T1000 (cell line): ENCODE data around the gene DNMT3L.

Experiments
- DNase-seq: peaks from one replicate; lab custom pipeline; 2025; ENCODE audit warnings: mixed read lengths; lab: John Stamatoyannopoulos, UW

Gene DNMT3L

DNA sequence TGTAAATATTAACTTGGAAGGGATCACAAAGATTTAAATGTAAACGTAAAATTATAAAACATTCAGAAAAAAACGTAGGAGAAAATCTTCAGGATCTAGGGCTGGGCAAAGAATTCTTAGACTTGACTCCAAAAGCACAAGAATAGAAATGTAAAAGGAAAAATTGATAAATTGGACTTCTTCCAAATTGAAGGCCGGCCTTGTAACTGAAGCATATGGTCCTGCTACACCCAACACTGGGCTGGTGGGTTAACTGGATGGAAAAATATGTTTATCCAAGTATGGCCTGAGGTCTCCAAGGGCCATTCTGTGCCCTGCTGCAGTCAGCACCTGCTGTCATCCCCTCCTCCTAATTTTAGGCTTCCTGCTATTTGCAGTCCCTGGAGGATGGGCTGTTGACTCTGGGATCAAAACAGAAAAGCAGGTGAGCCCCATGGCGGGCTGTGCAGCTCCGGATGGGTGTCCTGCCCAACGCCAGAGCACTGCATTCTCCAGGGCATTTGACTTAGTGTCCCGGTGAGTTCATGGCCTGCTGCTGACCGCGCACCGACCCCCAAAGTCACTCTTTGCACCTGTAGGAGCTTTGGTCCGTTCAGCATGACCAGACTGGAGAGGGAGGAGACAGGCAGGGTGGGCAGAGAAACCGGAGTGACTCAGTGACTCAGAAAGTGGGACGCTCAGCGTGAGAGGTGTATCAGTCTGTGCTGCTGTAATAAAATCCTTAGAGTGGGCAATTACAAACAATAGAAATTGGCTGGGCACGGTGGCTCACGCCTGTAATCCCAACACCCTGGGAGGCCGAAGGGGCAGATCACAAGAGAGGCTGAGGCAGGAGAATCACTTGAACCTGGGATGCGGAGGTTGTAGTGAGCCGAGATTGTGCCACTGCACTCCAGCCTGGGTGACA lies 17.9 kb upstream of the DNMT3L start:
- DNase-seq: no peak

- DNase-seq: no peak
Observed at GRCh38 chr21:44275041-44275440, 13.3 kb upstream of the DNMT3L start.

DNA sequence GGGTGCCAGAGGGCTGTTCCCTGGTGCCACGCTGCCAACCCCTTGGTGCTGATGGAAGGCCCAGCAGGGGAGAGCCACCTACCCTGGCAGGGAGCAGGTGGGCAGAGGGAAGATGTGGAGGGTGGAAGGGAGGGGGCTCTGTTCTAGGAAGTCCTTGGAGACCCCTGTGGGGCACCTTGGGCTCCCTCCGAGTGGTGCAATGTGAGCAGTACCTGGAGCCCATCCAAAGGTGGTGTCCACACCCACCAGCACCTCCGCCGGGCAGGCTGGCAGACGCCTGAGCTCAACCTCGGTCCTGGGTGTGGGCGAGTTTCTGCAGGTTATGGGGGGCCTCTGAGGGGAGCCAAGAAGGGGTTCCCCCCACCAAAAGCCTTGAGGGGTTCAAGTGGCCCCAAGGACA lies 11.3 kb upstream of the DNMT3L start:
- no peak for DNase-seq

GRCh38 chr21:44272284-44272858 lies 10.7 kb upstream of the DNMT3L start:
- DNase-seq: no peak

DNA sequence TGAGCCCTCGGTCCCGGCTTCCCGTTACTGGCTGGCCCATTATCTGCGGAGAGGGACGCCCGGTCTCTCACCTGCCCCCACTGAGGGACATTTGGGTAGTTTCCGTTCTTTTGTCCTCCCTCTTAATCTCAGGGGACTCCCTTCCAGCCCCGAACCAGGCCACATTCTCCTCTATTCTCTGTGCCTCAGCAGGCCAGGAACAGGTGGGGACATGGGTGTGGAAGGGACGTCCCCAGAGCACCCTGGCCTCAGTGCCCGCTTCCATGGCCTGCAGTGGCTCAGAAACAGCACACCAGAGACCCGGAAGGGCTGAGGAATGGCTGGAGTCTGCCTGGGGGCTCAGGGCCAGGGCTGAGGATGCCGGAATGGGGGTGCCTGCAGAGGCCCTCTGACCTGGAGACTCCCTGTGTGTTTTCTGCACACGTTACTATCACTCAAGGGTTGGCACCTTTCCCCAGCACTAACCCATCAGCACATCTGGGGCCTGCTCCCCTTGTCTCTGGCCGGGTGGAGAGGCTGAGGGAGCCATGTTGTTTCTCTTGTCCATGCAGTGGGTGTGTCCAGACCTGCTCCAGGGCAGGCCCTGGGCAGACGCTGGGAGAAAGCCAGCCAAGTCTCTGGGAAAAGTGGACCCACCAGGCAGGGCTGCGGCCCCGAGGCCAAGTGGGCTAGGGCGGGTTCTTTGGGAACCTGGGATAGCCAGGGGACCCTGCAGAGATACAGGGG lies 10.0 kb upstream of the DNMT3L start:
- no peak for DNase-seq

DNA sequence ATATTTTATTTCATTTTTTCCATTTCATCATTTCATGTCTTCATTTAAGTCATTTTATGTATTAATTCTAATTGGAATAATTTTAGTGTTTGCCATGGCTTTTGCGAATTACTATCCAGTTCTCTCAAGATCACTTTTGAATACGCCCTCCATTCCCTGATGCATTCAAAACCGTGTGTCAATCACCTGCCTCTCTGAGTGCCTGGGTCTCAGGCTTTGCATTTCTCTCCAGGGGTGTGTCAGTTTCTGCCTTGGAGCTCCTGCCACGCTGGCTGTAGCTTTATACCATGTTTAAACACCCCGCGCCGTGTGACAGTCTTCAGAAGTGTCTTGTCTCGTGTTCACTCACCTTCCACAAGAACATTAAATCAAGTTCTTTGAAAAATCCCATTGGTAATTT lies 7.4 kb upstream of the DNMT3L start:
- DNase-seq: no peak

DNA sequence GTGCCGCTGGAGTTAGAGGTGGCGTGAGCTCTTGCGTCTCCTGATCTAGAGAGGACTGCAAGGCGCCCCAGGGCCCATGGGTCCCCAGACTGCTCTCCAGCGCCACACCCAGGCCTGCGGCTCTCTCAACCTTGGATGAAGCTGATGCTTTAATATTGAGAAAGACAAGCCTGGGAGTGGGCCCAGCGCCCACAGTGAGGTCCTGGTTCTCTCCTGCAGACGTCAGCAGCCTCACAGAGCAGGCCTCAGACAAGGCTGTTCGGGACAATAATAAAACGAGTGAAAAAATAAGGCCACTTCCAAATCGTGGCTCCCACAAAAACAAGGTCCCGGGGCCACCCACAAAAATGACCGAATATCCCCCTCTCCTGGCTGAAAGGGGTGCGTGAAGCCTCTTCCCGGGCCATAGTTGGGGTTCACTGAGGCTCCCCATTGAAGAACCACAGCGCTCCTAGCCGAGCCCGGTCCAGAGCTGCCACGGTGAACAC lies 6.0 kb upstream of the DNMT3L start:
- DNase-seq: no peak

DNA sequence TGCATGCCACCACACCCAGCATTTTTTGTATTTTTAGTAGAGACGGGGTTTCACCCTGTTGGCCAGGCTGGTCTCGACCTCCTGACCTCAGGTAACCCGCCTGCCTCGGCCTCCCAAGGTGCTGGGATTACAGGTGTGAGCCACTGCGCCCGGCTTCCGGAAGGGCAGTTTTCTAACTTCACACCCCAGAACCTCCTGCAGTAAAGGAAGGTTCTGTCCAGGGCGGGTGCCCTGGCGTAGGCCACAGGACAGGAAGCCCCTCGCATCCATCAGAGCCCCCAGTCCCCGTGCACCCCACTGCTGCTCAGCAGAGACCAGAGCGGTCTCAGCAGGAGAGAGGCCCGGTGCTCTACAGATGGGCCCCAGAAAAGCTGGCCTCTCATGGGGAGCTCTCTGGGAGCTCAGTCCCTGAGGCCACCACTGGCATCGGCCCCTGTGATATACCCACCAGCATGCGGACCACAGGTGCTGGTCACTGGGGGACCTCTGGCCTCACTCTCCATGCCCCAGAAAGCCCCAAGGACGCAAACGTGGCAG lies 4.1 kb upstream of the DNMT3L start:
- no peak for DNase-seq

- DNase-seq: no peak
Observed at GRCh38 chr21:44263768-44264167, 2.1 kb upstream of the DNMT3L start.

DNA sequence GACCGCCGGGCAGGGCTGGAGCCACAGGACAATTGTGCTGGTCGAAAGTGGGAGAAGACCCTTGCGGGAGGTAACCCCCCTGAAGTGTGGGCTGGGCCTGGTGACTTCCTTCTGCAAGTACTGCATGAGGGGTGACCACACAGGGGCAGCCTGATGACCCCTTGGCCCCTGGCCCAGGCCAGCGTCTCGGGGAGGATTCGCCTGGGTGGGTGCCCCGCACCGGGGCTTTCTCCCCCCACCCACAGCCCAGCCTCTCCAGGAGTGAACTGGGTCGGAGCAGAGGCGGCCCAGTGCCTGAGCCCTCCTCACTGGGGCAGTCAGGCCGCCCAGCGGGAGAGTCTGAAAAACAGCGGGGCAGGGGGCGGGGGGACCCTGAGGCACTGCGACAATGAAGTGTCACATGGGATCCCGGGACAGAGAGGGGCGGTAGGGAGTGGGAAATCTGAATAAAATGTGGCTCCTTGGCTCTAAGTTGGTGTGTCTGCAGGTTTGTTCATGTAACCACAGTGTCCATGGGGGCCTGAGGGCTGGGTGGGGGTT lies 1.6 kb upstream of the DNMT3L start:
- DNase-seq: no peak

- no peak for DNase-seq
Observed at GRCh38 chr21:44262338-44263056, 800 bp upstream of the DNMT3L start.

- no peak for DNase-seq
Observed at GRCh38 chr21:44260791-44261631, 686 bp downstream of the DNMT3L start.

GRCh38 chr21:44260066-44260465 lies 1.6 kb downstream of the DNMT3L start:
- no peak for DNase-seq

- DNase-seq: no peak
Observed at GRCh38 chr21:44259082-44259705, 2.5 kb downstream of the DNMT3L start.

DNA sequence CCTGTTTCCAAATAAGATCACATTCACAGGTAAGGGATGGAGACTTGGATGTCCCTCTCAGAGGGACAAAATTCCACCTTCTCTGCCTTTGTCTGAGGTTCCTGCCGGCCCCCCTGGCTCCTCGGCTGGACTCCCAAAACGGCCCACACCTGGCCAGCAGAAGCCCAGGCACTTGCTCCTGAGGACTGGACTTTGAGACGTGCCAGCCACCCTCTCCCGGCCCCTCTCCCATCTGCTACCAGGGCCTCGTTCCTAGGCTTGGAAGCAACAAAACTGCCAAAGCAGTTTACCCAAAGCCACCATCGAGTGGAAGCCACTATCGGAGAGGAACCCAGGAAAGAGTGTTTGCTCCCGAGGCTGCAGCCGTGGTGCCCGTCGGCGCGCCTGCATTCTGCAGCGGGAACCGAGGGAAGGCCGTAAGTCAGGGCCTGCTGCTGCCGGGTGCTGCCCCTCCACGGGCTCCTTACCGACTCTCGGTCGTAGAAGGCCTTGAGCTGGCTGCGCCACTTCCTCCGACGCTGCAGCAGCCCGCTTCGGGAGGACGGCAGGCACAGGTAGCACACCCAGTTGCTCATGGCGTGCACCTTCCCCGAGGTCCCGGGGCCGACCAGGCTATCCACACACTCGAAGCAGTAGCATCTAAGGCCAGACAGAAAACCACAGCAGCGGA lies 3.5 kb downstream of the DNMT3L start:
- no peak for DNase-seq

DNA sequence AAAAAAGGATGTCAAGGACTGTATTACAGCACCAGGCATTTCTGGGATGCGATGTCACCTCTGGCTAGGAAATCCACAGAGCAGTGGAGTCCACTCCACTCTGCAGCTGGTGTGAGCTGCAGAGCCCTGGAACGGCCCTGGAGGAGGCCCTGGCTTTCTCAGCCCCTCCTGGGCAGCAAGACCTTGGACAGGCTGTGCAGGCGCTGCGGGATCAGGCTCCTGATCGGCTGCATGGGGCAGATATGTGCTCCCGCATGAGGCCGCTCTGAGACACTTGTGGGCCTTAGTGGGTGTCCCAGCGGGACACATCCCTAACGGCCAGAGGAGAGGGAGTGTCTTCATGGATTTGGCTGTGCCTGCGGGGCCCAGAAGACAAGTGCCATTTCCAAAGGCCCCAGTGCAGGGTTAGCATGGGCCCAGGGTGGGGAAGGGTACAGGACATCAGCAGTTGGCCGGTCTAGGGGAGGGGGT lies 6.2 kb downstream of the DNMT3L start:
- no peak for DNase-seq

- no peak for DNase-seq
Observed at GRCh38 chr21:44253832-44254710, 7.6 kb downstream of the DNMT3L start.
